ENCODE measurements around the gene TRPC4.

- TF ChIP-seq CTCF (IDR thresholded peaks at IDR 0.05; ENCODE audit: extremely low read depth in 1 of 2, insufficient read depth in 1 of 2, low read depth in 1 of 2, low read length in 2 of 2) (no peak), POLR2A (IDR thresholded peaks at IDR 0.05; ENCODE audit: low read depth, low read length) (no peak), EZH2 (IDR thresholded peaks at IDR 0.05; ENCODE audit: borderline replicate concordance, low read depth, low read length, severe bottlenecking) (no peak), GATA2 (IDR thresholded peaks at IDR 0.05; ENCODE audit: insufficient read depth, insufficient read length, low read depth, low read length) (no peak), POLR2AphosphoS5 (IDR thresholded peaks at IDR 0.05; ENCODE audit: insufficient read depth, low read depth, low read length) (no peak), MYC (IDR thresholded peaks at IDR 0.05; ENCODE audit: low read depth, low read length) (no peak), FOS (IDR thresholded peaks at IDR 0.05; ENCODE audit: borderline replicate concordance, insufficient read depth, low read length) (no peak), MAX (IDR thresholded peaks at IDR 0.05; ENCODE audit: insufficient read depth, insufficient read length) (no peak), JUN (IDR thresholded peaks at IDR 0.05; ENCODE audit: borderline replicate concordance, insufficient read depth, insufficient read length, low read depth) (no peak)
Measured at GRCh38 chr13:37736045-37736444, 133.5 kb downstream of the TRPC4 start.

All from endothelial cell of umbilical vein (primary cell).